ENCODE measurements around the gene CSF1.

Gene CSF1

DNA sequence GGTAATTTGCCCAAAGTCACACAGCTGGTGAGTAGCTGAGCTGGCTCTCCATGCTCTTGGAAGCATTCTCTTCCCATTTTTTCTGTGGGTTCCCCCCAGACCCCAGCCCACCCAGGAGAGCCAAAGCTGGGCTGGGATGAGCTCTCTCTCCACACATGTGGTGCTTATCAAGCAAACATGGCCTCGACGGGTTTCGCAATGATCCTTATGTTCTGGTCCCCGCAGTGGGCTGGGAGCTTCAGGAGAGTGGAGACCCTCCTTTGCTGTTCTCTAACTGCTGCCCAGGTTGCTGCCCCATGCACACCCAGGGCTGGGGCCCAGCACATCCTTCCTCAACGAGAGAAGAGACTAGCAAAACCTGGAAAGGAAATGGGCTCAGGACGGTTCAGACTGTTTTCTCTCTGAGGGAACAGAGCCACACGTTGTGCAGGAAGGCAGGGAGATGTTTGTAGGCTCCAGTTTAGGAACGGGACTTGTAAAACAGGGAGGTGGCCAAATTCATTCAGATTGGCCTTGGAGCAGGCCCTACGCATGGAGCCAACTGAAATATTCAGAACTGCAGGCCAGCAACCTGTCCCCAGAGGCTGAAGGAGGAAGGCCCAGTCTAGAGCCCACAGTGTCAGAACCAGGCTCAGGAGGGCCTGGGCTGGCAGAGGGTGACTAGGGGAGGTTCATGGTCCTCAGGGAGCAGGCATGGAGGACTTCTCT, 27.2 kb upstream of the CSF1 start:
- no peak for DNase-seq (ENCODE audit: low read depth)

DNA sequence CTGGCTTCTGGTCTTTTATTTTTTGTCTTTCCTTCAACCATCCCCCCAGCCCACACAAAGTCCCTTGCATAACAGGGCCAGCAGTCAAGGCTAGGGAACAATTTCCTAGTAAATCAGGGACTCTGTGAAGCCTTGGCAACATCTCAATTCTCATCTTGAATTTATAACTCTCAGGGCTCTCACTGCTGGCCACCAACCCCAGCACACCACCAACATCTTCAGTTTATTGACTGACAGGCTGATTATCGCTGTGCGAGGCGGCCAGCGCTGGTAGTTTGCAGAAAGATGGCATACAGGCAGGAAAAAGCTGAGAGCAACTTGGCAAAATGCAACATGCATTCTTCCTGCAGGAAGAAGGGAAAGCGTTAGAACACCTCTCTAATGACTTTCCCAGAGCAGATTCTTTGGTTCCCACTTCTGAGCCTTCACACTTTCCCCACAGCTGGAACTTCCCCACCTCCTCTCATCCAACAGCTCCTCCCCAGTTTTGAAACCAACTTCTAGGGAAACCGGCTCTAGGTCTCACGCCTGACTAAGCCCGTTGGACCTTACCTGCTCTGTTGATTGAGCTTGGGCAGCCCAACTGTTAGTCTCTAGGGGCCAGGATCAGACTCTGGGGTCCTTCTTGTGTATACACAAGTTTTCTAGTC, 26.3 kb upstream of the CSF1 start:
- no peak for DNase-seq (ENCODE audit: low read depth)

DNA sequence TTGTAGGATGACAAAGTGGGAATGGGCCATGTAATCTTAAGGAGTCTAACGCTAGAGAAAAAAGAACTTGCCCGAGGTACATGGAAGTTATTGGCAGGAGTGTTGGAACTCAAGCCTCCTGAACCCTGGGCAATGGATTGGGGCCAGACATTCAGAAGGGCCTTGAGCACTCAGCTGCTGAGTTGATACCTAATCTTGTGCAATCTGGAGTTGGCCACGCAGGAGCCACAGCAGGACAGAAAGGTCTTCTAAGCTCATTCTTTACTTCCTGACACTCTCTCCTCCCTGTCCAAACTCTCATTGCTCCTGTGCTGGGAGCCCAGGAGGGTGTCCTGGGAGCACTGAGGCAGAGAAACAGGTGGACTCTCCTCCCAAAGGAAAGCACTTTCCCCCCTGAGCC, 25.1 kb upstream of the CSF1 start:
- DNase-seq (ENCODE audit: low read depth): no peak

DNA sequence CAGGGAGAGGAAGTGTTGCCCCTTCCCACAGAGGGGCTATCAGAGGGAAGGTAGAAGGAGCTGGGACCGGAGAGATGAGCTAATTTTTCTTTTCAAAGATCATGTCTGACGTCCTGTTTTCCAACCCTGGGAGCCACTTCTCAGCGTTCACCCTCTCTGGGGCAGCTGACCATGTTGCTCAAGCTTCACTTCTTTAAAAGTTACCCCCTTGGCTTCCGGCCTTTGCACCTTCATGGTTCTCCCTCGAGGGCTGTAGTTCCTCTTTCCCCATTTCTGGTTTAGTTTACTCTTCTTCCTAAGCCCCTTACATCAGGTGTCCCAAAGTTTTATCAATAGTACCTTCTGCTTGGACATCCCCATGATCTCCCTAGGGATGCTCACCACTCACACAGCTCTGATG, 23.8 kb upstream of the CSF1 start:
- no peak for DNase-seq (ENCODE audit: low read depth)

DNA sequence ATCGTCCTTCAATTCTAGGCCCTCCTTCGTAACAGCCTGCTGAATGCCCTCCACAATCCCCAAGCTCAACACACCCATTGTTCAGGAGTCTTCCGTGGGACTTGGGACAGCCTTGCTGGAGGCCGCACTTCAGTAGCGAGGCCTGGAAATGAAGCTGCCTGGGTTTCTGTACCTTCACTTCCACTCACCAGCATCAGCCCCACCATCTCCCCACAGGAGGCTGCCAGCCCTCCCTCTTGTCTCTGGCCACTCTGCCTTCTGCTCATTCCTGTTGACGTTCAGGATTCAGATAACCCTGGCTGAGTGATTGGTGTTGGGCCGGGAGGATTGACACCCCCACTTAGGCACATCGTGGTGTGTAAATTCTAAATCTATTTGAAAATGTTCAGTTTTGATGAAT, 23.4 kb upstream of the CSF1 start:
- DNase-seq (ENCODE audit: low read depth): no peak

DNA sequence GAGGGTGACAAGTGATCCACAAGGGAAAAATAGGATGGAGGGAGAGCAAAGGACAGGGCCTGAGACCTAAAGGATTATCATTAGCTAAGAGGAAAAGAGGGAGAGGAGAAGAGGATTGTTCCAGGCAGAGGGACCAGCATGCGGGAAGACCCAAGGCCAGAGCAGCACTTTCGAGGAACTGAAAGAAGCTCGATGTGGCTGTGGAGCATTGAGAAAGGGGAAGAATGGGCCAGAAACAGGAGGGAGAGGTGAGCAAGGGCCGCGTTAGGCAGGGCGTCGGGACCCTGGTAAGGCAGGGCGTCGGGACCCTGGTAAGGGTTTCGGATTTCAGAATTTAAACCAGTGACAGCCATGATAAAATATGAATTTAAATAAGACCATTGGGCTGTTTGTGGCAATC, 22.8 kb upstream of the CSF1 start:
- no peak for DNase-seq (ENCODE audit: low read depth)

DNA sequence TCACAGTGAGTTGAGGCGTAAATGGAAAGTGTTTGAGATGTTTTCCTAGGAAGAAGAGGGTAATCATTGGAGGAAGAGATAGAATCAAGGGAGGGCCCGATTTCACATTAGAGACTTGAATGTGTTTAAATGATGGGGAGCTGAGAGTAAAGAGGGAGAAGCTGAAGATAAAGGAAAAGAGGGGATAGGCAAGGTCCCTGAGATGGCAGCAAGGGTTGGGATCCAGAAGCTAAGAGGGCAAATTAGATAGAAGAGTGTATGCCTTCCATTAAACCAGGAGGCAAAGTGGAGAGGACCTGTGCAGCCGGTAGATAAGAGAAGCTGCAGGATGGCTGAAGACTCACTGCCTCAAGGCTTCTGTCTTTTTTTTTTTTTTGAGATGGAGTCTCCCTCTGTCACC, 21.6 kb upstream of the CSF1 start:
- DNase-seq (ENCODE audit: low read depth): no peak

DNA sequence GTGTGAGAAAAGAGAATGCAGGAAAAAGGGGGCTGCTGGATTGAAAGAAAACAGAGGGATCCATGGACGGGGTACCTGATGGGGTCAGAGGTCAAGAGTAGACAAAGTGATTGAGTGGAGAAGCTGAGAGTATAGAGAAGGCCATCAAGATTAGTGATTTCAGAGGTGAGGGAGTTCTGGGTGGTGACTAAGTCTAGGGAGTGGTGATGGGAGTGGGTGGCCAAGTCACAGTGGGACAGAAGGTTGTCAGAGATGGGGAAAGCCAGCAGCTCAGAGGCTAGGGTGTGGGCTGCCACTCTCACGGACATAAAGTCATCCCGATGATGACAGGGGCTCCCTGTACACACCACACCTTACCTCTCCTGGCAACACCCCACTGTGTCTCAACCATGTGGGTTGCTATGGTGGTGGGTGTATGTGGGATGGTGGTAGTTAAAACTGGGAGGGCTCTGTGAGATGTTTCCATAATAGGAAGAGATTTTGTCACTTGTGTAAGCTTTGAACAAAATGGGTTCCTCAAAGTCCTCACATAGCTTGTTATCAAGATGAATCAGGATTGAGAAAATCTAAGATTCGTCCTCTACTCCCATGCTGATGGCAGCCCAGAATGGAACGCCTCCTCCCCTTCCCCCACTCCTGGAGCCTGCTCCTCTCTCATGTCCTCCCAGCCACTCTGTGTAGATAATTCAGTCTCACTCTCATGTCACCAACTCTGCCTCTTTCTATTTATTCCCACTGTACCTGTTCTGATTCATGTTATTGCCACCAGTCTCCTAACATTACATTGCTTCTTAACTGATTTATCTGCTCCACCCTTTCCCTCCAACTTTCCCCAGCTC, 20.3 kb upstream of the CSF1 start:
- DNase-seq (ENCODE audit: low read depth): no peak

DNA sequence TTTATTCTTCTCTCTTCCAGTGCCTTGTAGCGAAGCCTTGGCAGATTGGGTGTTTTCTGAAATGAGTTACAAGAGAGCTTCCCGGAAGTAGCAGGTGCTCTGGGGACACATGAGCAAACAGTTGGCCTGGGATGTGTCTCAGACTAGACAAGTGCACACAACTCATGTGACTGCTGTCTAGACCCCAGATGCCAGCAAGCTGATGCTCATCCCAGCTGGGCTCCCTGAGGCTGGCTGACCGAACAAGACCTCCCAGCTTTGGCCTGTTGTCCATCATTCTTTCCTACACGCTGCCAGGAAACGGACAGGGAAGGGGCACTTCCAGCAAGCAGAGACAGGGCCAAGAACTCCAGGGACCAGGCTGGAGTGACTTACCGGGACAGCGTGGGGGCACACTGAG, 18.7 kb upstream of the CSF1 start:
- no peak for DNase-seq (ENCODE audit: low read depth)

DNA sequence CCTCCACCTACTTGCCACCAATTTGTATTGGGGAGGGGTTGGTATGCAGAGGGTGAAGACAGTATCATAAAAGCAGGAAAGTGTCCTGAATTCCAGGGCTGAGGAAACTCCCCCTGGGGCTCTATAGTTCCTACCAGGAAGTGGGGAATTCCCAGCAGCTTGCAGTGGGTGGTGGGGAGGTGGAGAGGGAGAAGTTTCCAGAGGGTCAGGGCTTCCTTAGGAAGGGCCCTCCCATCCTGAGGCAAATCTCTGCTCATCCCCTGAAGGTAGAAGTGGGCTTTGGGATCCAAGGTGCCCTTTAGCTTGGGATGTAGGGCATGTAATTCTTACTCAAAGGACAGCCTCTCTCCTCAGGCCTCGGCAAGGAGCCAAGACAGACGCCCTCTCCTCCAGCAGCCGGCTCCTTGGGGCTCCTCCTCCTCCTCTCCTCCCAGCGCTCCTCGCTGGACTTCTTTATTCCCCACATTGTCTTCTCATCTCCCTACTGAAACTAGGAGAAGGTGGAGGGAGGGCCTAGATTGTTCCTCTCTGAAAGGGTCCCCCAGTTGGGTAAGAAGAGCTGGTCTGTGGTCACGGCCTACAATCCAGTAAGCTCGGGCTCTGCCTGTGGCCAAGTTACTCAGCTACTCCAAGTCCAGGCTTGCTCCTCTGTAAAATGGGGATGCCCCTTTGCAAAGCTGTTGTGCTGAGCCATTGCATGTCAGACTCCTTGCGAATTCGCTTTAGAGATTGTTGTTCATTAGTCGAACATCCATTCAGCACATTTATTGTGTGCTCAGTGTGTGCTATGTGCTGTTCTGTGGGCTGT, 17.9 kb upstream of the CSF1 start:
- no peak for DNase-seq (ENCODE audit: low read depth)

DNA sequence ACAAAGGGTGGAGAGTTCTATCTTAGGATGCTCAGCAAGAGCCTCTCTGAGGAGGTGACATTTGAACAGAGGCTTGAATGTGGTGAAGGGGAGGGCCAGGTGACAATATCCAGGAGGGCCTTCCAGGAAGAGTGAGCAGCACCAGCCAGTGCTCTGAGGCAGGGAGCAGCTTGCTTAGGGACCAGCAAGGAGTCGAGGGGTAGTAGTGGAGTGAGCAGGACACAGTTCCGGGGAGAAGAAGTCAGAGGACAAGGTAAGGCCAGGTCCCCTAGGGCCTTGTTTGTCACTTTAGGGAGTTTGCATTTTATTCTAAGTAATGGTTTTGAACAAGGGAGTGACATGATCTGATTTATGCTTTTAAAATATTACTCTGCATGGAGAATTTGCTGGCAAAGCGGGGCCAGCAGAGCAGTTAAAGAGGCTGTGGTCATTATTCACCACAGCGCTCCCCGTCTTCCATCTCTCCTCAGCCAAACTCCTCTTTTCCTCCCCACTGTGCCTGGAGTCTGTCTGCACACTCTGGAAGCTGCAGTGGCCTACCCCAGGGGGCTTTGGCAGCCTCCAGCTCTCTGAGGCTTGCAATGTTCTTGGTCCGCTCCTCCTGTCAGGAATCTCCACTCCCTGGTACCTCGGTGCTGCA, 17.0 kb upstream of the CSF1 start:
- DNase-seq (ENCODE audit: low read depth): no peak

DNA sequence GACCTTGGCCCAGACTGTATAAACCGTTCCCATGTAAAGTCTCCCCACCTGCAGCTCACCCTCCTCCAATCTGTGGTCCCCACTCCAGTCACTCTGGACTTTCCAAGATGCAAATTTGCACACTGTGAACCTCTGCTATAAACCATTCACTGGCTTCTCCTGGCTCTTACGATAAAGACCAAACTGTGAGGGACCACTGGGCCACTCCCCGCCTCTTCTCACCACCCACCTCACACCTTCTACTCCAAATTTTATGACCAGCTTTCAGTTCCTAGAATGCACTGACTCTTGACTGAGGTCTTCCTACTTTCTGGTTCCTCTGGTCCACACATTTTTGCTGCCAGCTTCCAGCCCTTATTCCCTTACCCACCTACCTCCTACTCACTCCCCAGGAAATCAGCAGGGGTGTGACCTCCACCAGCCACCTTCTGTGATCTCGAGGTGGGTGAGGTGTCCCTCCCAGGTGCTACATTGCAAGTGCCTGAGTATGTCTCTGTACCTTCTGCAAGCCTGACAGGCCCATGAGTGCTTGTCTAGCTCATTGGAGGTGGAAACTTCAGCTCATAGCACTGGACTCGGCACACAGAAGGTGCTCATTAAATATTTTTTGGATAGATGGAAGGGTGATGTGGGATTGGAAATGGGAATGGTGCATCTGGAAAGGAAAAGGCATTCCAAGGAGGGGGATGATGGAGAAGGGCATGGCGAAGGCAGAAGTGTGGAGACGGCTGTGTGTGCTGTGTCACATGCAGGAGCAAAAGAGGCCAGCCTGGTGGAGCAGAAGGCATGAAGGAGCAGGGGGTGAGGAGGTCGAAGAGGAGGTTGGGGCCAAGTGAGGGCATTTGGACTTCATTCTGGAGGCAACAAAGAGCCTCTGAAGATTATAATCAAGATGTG, 15.6 kb upstream of the CSF1 start:
- DNase-seq (ENCODE audit: low read depth): no peak

DNA sequence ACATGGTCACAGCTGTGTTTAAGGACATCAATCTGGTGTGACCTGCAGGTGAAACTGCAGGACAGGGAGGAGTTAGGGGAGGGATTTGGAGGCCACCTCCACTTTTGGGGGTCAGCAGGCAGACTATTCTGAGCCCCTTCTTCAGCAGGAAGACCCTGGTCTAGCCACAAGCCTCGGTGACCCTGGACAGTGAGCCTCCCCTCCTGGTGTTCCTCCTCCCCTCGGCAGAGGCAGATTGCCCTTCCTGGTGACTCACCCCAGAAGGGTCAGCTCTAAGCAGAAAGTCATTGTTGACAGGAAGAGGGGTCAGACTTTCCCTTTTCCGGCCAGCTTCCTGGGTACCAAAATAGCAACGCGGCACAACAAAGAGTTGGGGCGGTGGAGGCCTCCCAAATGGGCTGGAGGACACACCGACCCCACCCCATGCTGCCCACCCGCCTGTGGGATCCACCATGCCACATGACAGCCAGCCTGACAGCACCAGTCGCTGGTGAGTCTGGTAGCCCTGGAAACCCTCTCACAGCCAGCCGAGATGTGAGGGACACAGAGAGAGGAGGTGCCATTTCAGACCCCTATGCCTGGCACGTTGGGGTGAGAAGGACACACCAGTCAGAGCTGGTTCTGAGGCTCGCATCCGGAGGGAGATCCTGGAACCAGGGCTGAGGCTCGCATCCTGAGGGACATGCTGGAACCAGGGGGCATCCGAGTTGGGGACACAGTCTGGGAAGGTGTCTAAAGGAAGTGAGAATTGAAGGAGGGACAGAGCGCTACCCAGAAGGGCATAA, 14.7 kb upstream of the CSF1 start:
- DNase-seq (ENCODE audit: low read depth): peak; percentile 48

DNA sequence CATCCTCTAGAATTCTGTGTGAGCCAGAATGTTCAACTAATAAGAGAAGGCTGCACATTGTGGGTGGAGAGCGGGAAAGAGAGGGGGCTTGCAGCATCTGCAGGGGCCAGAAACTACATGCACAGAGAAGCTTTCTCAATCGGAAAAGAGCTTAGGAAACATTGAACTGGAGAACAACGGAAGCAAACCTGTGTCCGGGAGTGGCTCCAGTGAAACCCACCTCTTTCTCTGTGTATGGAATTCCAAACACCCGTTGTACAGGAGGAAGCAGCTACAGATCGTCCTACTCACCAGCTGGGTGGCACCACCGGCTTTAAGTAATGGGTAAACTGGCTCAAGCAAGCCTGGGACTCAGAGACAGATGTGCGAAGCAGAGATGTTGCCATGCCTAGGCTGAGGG, 14.0 kb upstream of the CSF1 start:
- no peak for DNase-seq (ENCODE audit: low read depth)

DNA sequence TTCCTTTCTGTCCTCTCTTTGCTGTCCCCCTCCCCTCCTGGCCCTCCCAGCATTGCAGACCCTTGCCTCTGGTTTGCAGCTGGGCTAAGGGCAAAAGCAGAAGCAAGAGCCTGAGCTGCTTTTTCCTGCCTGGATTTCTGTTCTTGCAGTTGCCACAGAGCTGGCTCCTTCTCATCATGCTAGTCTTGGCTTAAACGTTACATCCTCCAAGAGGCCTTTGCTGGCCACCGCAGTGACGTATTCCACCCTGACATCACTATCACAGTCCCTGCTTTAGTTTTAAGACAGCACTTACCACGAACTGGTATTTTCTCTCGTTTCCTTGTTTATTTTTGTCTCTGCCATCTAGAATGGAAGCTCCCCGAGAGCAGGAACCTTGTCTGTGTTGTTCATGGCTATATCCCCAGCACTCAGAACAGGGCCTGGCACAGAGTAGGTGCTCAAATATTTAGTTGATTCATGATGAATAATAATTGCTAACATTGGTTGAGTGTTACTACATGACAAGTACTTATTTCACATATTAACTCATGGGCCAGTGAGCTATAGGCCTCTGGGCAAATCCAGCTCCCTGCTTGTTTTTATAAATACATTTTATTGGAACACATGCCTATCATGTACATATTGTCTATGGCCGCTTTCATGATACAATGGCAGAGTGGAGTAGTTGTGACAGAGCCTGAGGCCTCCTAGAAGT, 13.2 kb upstream of the CSF1 start:
- DNase-seq (ENCODE audit: low read depth): no peak

DNA sequence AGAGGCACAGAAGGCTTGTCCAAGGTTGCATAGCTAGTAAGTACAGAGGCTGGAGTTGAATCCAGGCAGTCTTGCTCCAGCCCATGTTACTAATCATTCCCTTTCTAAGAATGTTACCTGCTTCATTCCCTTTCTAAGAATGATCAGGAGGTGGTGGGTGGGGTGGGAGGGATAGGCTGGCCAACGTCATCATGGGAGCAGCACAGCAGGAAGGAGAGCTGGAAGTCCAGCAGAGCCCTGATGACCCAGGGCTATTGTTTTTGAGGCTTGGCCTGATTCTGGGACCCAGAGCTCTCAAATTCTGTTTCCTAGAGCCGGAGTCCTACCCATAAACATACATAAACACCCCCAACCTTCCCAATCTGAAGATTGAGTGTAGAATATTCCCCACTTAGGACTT, 11.8 kb upstream of the CSF1 start:
- DNase-seq (ENCODE audit: low read depth): no peak

DNA sequence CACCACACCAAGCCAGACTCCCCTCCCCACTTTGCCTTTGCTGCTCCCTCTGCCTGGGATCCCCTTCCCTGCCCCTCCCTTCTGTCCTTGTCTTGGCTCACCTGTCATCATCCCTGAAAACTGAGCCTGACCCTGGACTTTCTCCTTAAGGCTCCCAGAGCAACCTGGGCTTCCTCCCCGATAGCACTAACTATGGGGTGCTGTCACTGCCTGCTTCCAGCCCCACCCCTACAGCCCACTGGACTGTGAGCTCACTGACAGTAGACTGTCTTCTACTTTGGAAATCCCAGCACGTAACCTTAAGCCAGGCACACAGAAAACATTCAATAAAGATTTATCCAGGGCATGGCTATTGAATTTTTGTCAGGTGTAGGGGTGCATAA, 9.5 kb upstream of the CSF1 start:
- no peak for DNase-seq (ENCODE audit: low read depth)

DNA sequence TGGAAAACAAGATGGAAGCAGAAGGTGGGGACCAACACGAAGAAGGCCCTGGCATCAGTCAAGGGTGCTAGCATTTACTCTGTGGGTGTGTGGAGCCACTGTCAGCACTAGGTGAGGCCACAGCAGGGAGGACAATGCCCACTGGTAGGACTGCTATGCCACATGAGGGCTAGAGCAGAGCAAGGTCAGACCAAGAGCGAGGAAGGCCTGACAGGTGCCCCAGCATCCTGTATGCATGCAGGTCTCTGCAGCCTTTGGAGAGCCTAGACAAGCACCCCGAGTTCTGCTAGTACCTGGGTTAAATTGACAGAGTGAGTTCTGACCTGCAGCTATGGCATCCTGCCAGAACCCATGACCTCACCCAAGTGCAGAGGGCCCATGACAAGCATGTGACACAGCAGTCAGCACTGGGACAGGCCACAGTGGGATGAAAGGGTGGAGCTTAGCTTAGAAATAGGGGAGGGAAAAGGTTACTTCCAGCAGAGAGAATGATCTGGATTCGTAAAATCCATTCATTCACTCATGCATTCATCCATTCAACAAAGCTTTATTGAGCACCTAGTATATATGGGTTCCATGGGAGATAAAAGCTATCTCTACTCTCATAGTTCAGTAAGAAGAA, 9.0 kb upstream of the CSF1 start:
- no peak for DNase-seq (ENCODE audit: low read depth)

All from stromal cell of bone marrow (primary cell).